ENCODE data around the gene CIRBP. TPM values are rescaled to one million over a fixed set of nuclear protein-coding genes. Genes with fewer than 3 reads are reported as not detected.

CIRBP gene
- total and polyA plus RNA-seq, 9 of the 15 experiments (the other 6 are each of a cell fraction or from before 2014, with no cell fraction given), result 20.5 to 327 (median 176) TPM

- peak; percentile 30; the same call in 1 of the 2 replicates for TF ChIP-seq VEZF1 (CRISPR knock-in tag; IDR thresholded peaks at IDR 0.05)
- TF ChIP-seq ZBTB17 (CRISPR knock-in tag; IDR thresholded peaks at IDR 0.05), result 0 out of 2 replicates have a peak, but pooled peaks have one; percentile 7
- no peak for TF ChIP-seq MECOM (CRISPR knock-in tag; IDR thresholded peaks at IDR 0.05)
- TF ChIP-seq NR3C1 (CRISPR knock-in tag; IDR thresholded peaks at IDR 0.05), result no peak
- peak; percentile 45; the same call in 1 of the 2 replicates for TF ChIP-seq HMGXB4 (CRISPR knock-in tag; IDR thresholded peaks at IDR 0.05)
- TF ChIP-seq NONO (IDR thresholded peaks at IDR 0.05; ENCODE audit: low read depth in 2 of 2, low read length in 1 of 2), result peak in 1 of 2 experiments; percentile 13; a peak in 1 of 4 replicates
- peak; percentile 78 for TF ChIP-seq ZFX (CRISPR knock-in tag; IDR thresholded peaks at IDR 0.05)
- peak; percentile 15 for TF ChIP-seq HMGN3 (IDR thresholded peaks at IDR 0.05; ENCODE audit: borderline replicate concordance, extremely low read depth, insufficient read length, low read depth, low read length)
- peak; percentile 51 to 56; a peak in 3 of 4 replicates for TF ChIP-seq MNT (conservative IDR thresholded peaks at IDR 0.05)
- no peak for TF ChIP-seq ZNF280A (IDR thresholded peaks at IDR 0.05; ENCODE audit: low read depth, partially characterized antibody)
- TF ChIP-seq KLF10 (CRISPR knock-in tag; IDR thresholded peaks at IDR 0.05), result no peak
- no peak for TF ChIP-seq ZNF184 (CRISPR knock-in tag; IDR thresholded peaks at IDR 0.05)
- no peak for TF ChIP-seq HLTF (IDR thresholded peaks at IDR 0.05)
Measured at GRCh38 chr19:1271528-1272422, 2.6 kb downstream of the CIRBP start (continued).

Measured in K562 (cell line).